ENCODE results near the gene ATP6V0E1. TPM values are rescaled to one million over a fixed set of nuclear protein-coding genes. Genes with fewer than 3 reads are reported as not detected.

ATP6V0E1 gene
- total RNA-seq, 3 donors from 2014 or later, result 173 to 219 (median 185) TPM

GRCh38 chr5:173010547-173011464 lies 27.2 kb downstream of the ATP6V0E1 start:
- peak overlapping the region; percentile 64 to 75 for H3K27ac ChIP-seq
- H3K36me3 ChIP-seq, result no peaks in the 10 kb centered on the region
- TF ChIP-seq, protein P1, sequence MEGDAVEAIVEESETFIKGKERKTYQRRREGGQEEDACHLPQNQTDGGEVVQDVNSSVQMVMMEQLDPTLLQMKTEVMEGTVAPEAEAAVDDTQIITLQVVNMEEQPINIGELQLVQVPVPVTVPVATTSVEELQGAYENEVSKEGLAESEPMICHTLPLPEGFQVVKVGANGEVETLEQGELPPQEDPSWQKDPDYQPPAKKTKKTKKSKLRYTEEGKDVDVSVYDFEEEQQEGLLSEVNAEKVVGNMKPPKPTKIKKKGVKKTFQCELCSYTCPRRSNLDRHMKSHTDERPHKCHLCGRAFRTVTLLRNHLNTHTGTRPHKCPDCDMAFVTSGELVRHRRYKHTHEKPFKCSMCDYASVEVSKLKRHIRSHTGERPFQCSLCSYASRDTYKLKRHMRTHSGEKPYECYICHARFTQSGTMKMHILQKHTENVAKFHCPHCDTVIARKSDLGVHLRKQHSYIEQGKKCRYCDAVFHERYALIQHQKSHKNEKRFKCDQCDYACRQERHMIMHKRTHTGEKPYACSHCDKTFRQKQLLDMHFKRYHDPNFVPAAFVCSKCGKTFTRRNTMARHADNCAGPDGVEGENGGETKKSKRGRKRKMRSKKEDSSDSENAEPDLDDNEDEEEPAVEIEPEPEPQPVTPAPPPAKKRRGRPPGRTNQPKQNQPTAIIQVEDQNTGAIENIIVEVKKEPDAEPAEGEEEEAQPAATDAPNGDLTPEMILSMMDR (IDR thresholded peaks at IDR 0.05), result peak in 2 of 3 donors; percentile 30 to 45
- TF ChIP-seq POLR2A (IDR thresholded peaks at IDR 0.05) (no peak), POLR2AphosphoS5 (IDR thresholded peaks at IDR 0.05) (peak in 2 of 3 donors; percentile 23 to 35)
- intact Hi-C loops (cut with DNase I; ENCODE audit: low total_unique reads), result no loop called here
- peak; percentile 56 to 58 for DNase-seq (ENCODE audit: low spot score in 2 of 2)
- no peaks in the 10 kb centered on the region for H3K9me3 ChIP-seq
- H3K4me3 ChIP-seq, result no peak overlapping the region
- peaks cover 6 to 9% of the 10 kb centered on the region in 2 donors for H3K4me1 ChIP-seq
- H3K27me3 ChIP-seq, result no peaks in the 10 kb centered on the region

DNA sequence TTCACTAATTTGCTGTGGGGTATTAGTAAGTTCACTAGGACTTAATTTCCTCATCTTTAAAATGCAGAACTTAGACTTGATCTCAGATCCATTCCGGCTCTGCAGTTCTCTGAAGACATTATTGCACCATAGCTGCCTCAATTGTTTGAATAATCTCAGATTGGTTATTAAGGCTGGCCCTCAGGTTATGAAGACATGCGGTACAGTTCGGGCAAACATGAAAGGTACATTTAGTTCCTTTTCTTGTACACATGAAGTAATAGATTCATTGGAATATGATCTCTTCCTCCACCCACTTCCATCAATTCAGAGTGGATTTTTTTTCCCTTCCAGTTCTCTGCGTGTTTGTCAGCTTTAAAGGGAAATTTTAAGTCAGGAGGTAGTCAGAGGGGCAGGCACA lies 28.0 kb downstream of the ATP6V0E1 start:
- no peak for TF ChIP-seq POLR2A (IDR thresholded peaks at IDR 0.05)
- TF ChIP-seq POLR2AphosphoS5 (IDR thresholded peaks at IDR 0.05), result no peak
- TF ChIP-seq, protein P1 (IDR thresholded peaks at IDR 0.05), result no peak
- Histone ChIP-seq H3K9me3 (no peaks in the 10 kb centered on the region), H3K27ac (peak overlapping the region; percentile 64 to 75), H3K27me3 (no peaks in the 10 kb centered on the region), H3K36me3 (no peaks in the 10 kb centered on the region), H3K4me3 (no peak overlapping the region), H3K4me1 (peaks cover 10 to 17% of the 10 kb centered on the region in 2 donors)
- DNase-seq (ENCODE audit: low spot score in 2 of 2), result no peak
- intact Hi-C loops (cut with DNase I; ENCODE audit: low total_unique reads), result no loop called here

DNA sequence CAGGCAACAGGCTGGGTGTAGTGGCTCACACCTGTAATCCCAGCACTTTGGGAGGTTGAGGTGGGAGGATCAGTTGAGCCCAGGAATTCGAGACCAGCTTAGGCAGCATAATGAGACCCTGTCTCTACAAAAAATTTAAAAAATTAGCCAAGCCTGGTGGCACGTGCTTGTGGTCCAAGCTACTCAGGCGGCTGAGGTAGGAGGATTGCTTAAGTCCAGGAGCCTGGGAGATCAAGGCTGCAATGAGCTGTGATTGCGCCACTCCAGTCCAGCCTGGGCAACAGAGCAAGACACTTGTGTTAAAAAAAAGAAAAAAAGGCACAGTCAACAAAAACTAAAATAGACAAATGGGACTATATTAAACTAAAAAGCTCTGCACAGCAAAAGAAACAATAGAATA lies 29.3 kb downstream of the ATP6V0E1 start:
- peaks cover 10 to 13% of the 10 kb centered on the region in 2 donors for H3K4me1 ChIP-seq
- no peaks in the 10 kb centered on the region for H3K27me3 ChIP-seq
- no peak for DNase-seq (ENCODE audit: low spot score in 2 of 2)
- TF ChIP-seq POLR2AphosphoS5 (IDR thresholded peaks at IDR 0.05), result peak in 1 of 3 donors; percentile 27
- TF ChIP-seq, protein P1 (IDR thresholded peaks at IDR 0.05), result no peak
- no peak overlapping the region for H3K4me3 ChIP-seq
- no peaks in the 10 kb centered on the region for H3K9me3 ChIP-seq
- no peaks in the 10 kb centered on the region for H3K36me3 ChIP-seq
- no peak overlapping the region for H3K27ac ChIP-seq
- intact Hi-C loops (cut with DNase I; ENCODE audit: low total_unique reads), result no loop called here

DNA sequence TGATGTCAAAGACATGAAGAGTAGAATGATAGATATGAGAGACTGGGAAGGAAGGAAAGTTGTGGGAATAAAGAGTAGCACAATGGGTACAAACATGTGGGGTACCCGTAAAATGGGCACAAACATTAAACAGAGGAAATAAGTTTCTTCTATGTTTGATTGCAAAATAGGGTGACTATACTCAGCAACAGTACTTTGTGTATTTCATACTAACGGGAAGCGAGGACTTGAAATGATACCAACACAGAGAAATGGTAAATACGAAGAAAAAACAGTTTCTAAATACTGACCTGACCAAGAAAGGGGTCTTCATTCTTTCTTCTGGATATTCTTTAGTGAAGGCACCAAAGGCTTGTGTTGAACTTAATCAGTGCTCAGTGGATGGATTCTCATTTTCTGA lies 31.1 kb downstream of the ATP6V0E1 start:
- TF ChIP-seq POLR2A (IDR thresholded peaks at IDR 0.05) (no peak), POLR2AphosphoS5 (IDR thresholded peaks at IDR 0.05) (no peak)
- TF ChIP-seq, protein P1 (IDR thresholded peaks at IDR 0.05), result no peak
- H3K36me3 ChIP-seq, result no peaks in the 10 kb centered on the region
- no peaks in the 10 kb centered on the region for H3K27me3 ChIP-seq
- no peak overlapping the region for H3K4me3 ChIP-seq
- H3K4me1 ChIP-seq, result peaks cover 10 to 13% of the 10 kb centered on the region in 2 donors
- H3K9me3 ChIP-seq, result no peaks in the 10 kb centered on the region
- H3K27ac ChIP-seq, result peak overlapping the region; percentile 82 to 95
- DNase-seq (ENCODE audit: low spot score in 2 of 2), result no peak
- intact Hi-C loops (cut with DNase I; ENCODE audit: low total_unique reads), result no loop called here

DNA sequence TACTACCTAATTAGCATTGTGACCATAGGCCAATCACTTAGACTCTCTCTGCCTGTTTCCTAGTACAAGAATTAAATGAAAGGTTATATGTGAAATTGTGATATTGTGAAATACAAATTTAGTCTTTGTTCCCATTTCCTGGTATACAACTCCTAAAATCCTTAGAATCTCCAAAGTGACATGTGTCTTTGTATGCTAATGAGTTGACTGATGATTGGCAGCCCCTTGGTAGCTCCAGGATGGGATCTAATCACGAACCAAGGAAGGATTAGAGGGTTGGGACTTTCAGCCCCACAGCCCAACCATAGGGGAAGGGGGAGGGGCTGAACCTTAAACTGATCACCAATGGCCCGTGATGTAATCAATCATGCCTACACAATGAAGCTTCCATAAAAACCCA lies 31.6 kb downstream of the ATP6V0E1 start:
- Histone ChIP-seq H3K27me3 (no peaks in the 10 kb centered on the region), H3K4me1 (peaks cover 10 to 13% of the 10 kb centered on the region in 2 donors), H3K36me3 (no peaks in the 10 kb centered on the region), H3K27ac (peak overlapping the region; percentile 82 to 95), H3K9me3 (no peaks in the 10 kb centered on the region), H3K4me3 (no peak overlapping the region)
- DNase-seq (ENCODE audit: low spot score in 2 of 2), result no peak
- intact Hi-C loops (cut with DNase I; ENCODE audit: low total_unique reads), result no loop called here
- TF ChIP-seq, protein P1 (IDR thresholded peaks at IDR 0.05), result no peak
- TF ChIP-seq POLR2A (IDR thresholded peaks at IDR 0.05), result no peak
- TF ChIP-seq POLR2AphosphoS5 (IDR thresholded peaks at IDR 0.05), result no peak

Data from breast epithelium (tissue), 4 donors.